ENCODE measurements around the gene SEMA6A. TPM values are rescaled to one million over a fixed set of nuclear protein-coding genes. Genes with fewer than 3 reads are reported as not detected.

The SEMA6A gene
- polyA plus RNA-seq, 1 donor (not counting 4 experiments of a cell fraction or from before 2014, with no cell fraction given): 0.68 TPM

GRCh38 chr5:116445311-116445710 lies 129.3 kb downstream of the SEMA6A start:
- H3K36me3 ChIP-seq (ENCODE audit: control insufficient read depth in 2 of 2, extremely low read depth in 1 of 2, insufficient read depth in 2 of 2, low read length in 2 of 2): no peaks in the 10 kb centered on the region
- dilution Hi-C loops (cut with MboI; ENCODE audit: extremely low pct_ligation_motif_present, low sequenced_read_pairs): no loop called here
- FAIRE-seq (no peak), DNase-seq (ENCODE audit: low read depth, low spot score) (no peak)
- no peaks in the 10 kb centered on the region for H3K9me1 ChIP-seq (ENCODE audit: control insufficient read depth, extremely low read depth, insufficient read depth, low read length)
- TF ChIP-seq EZH2 (IDR thresholded peaks at IDR 0.05; ENCODE audit: low read length): no peak
- TF ChIP-seq, protein P1, sequence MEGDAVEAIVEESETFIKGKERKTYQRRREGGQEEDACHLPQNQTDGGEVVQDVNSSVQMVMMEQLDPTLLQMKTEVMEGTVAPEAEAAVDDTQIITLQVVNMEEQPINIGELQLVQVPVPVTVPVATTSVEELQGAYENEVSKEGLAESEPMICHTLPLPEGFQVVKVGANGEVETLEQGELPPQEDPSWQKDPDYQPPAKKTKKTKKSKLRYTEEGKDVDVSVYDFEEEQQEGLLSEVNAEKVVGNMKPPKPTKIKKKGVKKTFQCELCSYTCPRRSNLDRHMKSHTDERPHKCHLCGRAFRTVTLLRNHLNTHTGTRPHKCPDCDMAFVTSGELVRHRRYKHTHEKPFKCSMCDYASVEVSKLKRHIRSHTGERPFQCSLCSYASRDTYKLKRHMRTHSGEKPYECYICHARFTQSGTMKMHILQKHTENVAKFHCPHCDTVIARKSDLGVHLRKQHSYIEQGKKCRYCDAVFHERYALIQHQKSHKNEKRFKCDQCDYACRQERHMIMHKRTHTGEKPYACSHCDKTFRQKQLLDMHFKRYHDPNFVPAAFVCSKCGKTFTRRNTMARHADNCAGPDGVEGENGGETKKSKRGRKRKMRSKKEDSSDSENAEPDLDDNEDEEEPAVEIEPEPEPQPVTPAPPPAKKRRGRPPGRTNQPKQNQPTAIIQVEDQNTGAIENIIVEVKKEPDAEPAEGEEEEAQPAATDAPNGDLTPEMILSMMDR (optimal IDR thresholded peaks at IDR 0.05 in 1 of 3, IDR thresholded peaks at IDR 0.05 in 1 of 3, conservative IDR thresholded peaks at IDR 0.05 in 1 of 3; ENCODE audit: extremely low read depth in 1 of 3, insufficient read depth in 2 of 3, low read length in 3 of 3): no peak
- no peak overlapping the region for H3K4me2 ChIP-seq (ENCODE audit: control insufficient read depth, extremely low read depth, insufficient read depth, low read depth, low read length)
- no peaks in the 10 kb centered on the region for H3K9me3 ChIP-seq (ENCODE audit: control insufficient read depth, low read depth, low read length)
- H3K27me3 ChIP-seq (ENCODE audit: control insufficient read depth, extremely low read depth, insufficient read depth, low read length): no peaks in the 10 kb centered on the region
- H3K4me1 ChIP-seq (ENCODE audit: control insufficient read depth, extremely low read depth, insufficient read depth, low read length): no peaks in the 10 kb centered on the region
- H3K27ac ChIP-seq (ENCODE audit: control insufficient read depth, insufficient read depth, low read length): no peak overlapping the region
- H3K79me2 ChIP-seq (ENCODE audit: control insufficient read depth, insufficient read depth, low read length): no peaks in the 10 kb centered on the region
- no peak overlapping the region for H3K4me3 ChIP-seq (ENCODE audit: control insufficient read depth in 2 of 3, extremely low read depth in 1 of 3, insufficient read depth in 2 of 3, low read depth in 1 of 3, low read length in 3 of 3)
- H4K20me1 ChIP-seq (ENCODE audit: control insufficient read depth, extremely low read depth, insufficient read depth, low read length): no peaks in the 10 kb centered on the region
- H2AFZ ChIP-seq (ENCODE audit: control insufficient read depth, low read length): no peak overlapping the region
- no peak overlapping the region for H3K9ac ChIP-seq (ENCODE audit: control insufficient read depth, extremely low read depth, insufficient read depth, low read length)

- Histone ChIP-seq H3K9ac (ENCODE audit: control insufficient read depth, extremely low read depth, insufficient read depth, low read length) (no peak overlapping the region), H3K4me3 (ENCODE audit: control insufficient read depth in 2 of 3, extremely low read depth in 1 of 3, insufficient read depth in 2 of 3, low read depth in 1 of 3, low read length in 3 of 3) (no peak overlapping the region), H3K79me2 (ENCODE audit: control insufficient read depth, insufficient read depth, low read length) (no peaks in the 10 kb centered on the region), H3K4me1 (ENCODE audit: control insufficient read depth, extremely low read depth, insufficient read depth, low read length) (no peaks in the 10 kb centered on the region), H3K27ac (ENCODE audit: control insufficient read depth, insufficient read depth, low read length) (no peak overlapping the region), H3K9me3 (ENCODE audit: control insufficient read depth, low read depth, low read length) (no peaks in the 10 kb centered on the region), H3K9me1 (ENCODE audit: control insufficient read depth, extremely low read depth, insufficient read depth, low read length) (no peaks in the 10 kb centered on the region), H4K20me1 (ENCODE audit: control insufficient read depth, extremely low read depth, insufficient read depth, low read length) (no peaks in the 10 kb centered on the region), H3K36me3 (ENCODE audit: control insufficient read depth in 2 of 2, extremely low read depth in 1 of 2, insufficient read depth in 2 of 2, low read length in 2 of 2) (no peaks in the 10 kb centered on the region), H2AFZ (ENCODE audit: control insufficient read depth, low read length) (no peak overlapping the region), H3K27me3 (ENCODE audit: control insufficient read depth, extremely low read depth, insufficient read depth, low read length) (no peaks in the 10 kb centered on the region), H3K4me2 (ENCODE audit: control insufficient read depth, extremely low read depth, insufficient read depth, low read depth, low read length) (no peak overlapping the region)
- TF ChIP-seq, protein P1 (optimal IDR thresholded peaks at IDR 0.05 in 1 of 3, IDR thresholded peaks at IDR 0.05 in 1 of 3, conservative IDR thresholded peaks at IDR 0.05 in 1 of 3; ENCODE audit: extremely low read depth in 1 of 3, insufficient read depth in 2 of 3, low read length in 3 of 3): no peak
- TF ChIP-seq EZH2 (IDR thresholded peaks at IDR 0.05; ENCODE audit: low read length): no peak
- dilution Hi-C loops (cut with MboI; ENCODE audit: extremely low pct_ligation_motif_present, low sequenced_read_pairs): no loop called here
- DNase-seq (ENCODE audit: low read depth, low spot score): no peak
- FAIRE-seq: no peak
These were observed 130.0 kb downstream of the SEMA6A start for GRCh38 chr5:116444373-116445295.
